HUES6 (cell line): ENCODE measurements around the gene OR4D1.

Source experiments
- H3K27ac ChIP-seq: 2 replicates; pipeline ENCODE4 v1.7.0; 2013; ENCODE audit warnings: low read depth, mild to moderate bottlenecking, low read length, inconsistent platforms
- H3K27me3 ChIP-seq: 2 replicates; pipeline ENCODE4 v1.6.1; 2013; ENCODE audit warnings: low read length; ENCODE audit not compliant: control insufficient read depth, insufficient read depth
- H3K36me3 ChIP-seq: 2 replicates; pipeline ENCODE4 v1.6.1; 2013; ENCODE audit warnings: low read length; ENCODE audit not compliant: control insufficient read depth, insufficient read depth
- H3K4me1 ChIP-seq: 2 replicates; pipeline ENCODE4 v1.6.1; 2013; ENCODE audit warnings: low read length; ENCODE audit not compliant: control insufficient read depth, insufficient read depth
- H3K4me3 ChIP-seq: 2 replicates; pipeline ENCODE4 v1.5.1; 2013; ENCODE audit warnings: low read depth, low read length
- H3K9ac ChIP-seq: one replicate; pipeline ENCODE4 v1.6.1; 2013; ENCODE audit warnings: mild to moderate bottlenecking, low read length
- H3K9me3 ChIP-seq: 2 replicates; pipeline ENCODE4 v1.6.1; 2013; ENCODE audit warnings: low read depth, low read length; ENCODE audit not compliant: control insufficient read depth, insufficient read depth

Gene OR4D1

DNA sequence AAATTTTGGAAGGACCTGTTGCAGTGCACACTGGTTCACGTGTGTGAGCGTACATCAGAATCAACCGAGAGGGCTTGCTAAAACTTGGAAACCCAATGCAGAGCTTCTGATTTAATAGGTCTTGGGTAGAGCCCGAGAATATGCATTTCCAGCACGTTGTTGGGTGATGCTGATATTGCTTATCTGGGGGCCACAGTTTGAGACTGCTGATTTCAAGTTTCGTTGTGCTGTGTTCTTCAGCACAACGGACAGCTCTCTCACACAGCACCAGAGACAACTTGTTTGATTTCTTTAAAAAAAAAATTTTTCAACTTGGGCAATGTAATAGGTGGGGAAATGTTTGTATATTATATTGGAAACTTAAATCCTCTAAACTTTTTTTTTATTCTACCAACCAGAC is 28.0 kb downstream of the OR4D1 start:
- H3K27me3 ChIP-seq = peaks cover 14% of the 10 kb centered on the region; the same call in 1 of the 2 replicates
- H3K9ac ChIP-seq = no peak overlapping the region
- H3K4me3 ChIP-seq = no peak overlapping the region
- no peaks in the 10 kb centered on the region for H3K36me3 ChIP-seq
- H3K4me1 ChIP-seq = no peaks in the 10 kb centered on the region
- no peaks in the 10 kb centered on the region for H3K9me3 ChIP-seq
- no peak overlapping the region for H3K27ac ChIP-seq

DNA sequence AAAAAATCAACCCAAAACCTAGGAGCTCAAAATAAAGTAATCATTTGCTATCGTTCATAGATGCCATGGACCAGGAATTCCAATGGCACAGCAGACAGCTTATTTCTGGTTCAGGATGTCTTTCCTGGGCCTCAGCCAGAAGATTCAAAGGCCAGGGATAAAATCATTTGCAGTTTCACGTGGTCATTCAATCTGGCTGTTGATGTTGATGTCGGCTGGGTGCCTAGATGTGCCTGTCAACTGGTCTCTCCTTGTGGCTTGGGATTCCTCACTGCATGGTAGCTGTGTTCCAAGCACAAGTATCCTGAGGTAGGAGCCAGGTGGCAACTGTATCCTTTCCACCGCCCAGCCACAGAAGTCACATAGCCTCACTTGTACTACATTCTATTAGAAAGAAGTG is 33.6 kb downstream of the OR4D1 start:
- Histone ChIP-seq H3K4me1 (no peaks in the 10 kb centered on the region; the same call in 1 of the 2 replicates), H3K36me3 (no peaks in the 10 kb centered on the region), H3K27me3 (peaks cover 8% of the 10 kb centered on the region; the same call in 1 of the 2 replicates), H3K4me3 (no peak overlapping the region), H3K9me3 (no peaks in the 10 kb centered on the region), H3K9ac (no peak overlapping the region), H3K27ac (no peak overlapping the region)

- Histone ChIP-seq H3K9ac (no peak overlapping the region), H3K4me1 (no peaks in the 10 kb centered on the region; the same call in 1 of the 2 replicates), H3K27me3 (peaks cover 16% of the 10 kb centered on the region; the same call in 1 of the 2 replicates), H3K27ac (no peak overlapping the region), H3K9me3 (no peaks in the 10 kb centered on the region), H3K4me3 (no peak overlapping the region), H3K36me3 (no peaks in the 10 kb centered on the region)
These were observed 35.3 kb downstream of the OR4D1 start for GRCh38 chr17:58183514-58183913.

DNA sequence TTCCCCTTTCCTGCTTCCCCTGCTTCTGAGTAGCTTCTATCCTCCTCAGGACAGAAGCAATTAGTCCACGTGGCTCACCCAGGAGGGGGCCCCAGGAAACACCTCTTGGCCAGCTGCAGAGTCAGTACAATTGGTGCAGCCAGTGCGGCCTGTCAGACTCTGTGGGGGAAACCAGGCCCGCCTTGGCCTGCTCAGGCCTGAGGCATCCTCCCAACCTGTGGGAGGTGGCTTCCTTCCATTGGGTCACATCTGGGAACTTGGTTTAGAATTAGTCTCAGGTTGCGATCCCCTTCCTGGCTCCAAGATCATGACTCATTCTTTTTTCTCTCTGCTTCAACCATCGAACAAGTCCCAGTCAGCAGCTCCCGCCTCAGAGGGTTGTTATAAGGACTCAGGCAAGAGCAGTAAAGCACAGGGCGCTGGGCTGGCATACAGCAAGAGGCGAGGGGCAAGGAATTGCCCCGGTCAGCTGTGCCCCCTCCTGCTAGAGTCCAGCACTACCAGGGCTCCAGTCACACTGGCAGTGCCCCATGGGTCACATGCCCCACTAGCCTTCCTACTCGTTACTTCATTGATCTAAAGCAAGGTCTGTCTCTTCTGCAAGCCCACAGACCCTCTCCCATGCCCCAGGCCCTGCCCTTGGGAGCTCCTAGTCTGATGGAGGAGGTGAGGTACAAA is 36.3 kb downstream of the OR4D1 start:
- Histone ChIP-seq H3K27ac (no peak overlapping the region), H3K9me3 (no peaks in the 10 kb centered on the region), H3K4me1 (no peaks in the 10 kb centered on the region; the same call in 1 of the 2 replicates), H3K9ac (no peak overlapping the region), H3K4me3 (no peak overlapping the region), H3K36me3 (no peaks in the 10 kb centered on the region), H3K27me3 (peaks cover 14% of the 10 kb centered on the region; the same call in 1 of the 2 replicates)

DNA sequence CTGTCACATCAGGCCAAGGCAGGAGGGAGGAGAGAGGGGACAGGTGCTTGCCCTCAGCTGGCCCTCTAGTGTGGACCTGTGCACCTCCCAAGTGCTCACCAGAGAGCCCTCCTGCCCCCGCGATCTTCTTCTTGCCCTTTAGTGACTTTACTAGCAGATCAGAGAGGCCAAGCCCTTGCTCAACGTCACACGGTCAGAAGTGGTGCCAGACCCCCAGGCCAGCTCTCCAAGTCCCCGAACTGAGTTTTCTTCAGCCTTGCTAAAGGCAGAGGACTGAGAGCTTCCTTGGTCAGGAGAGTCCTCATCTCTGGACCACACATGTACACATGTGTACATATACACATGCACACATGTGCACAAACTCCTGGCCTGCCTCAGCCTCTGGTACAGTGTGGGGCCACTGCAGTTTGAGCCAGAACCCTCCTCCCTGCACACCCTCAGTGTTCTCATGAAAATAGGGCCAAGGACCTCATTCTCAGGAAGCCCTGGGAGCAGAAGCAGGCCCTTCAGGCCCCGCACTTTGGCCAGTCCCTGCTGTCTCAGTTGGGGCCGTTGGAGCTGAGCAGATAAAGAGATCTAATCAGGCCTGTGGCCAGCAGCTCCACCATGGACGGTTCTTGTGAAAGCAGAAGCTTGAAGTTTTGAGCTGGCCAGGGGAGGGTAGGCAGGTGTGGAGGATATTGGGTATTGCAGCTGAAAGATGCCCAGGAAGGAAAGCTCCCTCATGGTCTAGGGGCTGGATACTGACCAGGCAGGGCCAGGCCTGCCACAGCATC is 37.0 kb downstream of the OR4D1 start:
- Histone ChIP-seq H3K27ac (no peak overlapping the region), H3K9me3 (no peaks in the 10 kb centered on the region), H3K4me1 (no peaks in the 10 kb centered on the region; the same call in 1 of the 2 replicates), H3K9ac (no peak overlapping the region), H3K4me3 (no peak overlapping the region), H3K27me3 (peaks cover 19% of the 10 kb centered on the region; the same call in 1 of the 2 replicates), H3K36me3 (no peaks in the 10 kb centered on the region)

GRCh38 chr17:58186591-58186990 is 38.4 kb downstream of the OR4D1 start:
- Histone ChIP-seq H3K36me3 (no peaks in the 10 kb centered on the region), H3K9me3 (no peaks in the 10 kb centered on the region)

DNA sequence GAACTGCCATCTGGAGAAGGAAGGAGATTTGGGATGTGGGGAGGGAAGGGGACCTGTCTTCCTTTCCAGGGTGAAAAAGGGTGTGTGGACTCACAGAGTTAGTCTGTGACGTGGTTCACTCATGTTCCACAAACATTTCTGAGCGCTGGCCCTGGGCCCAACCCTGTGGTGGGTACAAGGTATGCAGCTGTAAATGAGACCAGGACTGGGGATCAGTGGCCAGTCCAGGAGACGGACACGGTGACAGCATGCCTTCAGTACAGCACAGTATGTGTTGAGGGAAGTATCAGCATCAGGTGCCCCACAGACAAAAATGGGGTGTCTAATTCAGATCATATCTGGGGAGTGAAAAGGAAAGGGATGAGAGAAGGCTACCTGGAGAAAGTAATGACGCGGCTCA is 38.9 kb downstream of the OR4D1 start:
- no peaks in the 10 kb centered on the region for H3K36me3 ChIP-seq
- H3K27me3 ChIP-seq = peaks cover 19% of the 10 kb centered on the region; the same call in 1 of the 2 replicates
- no peak overlapping the region for H3K4me3 ChIP-seq
- H3K27ac ChIP-seq = no peak overlapping the region
- no peaks in the 10 kb centered on the region for H3K9me3 ChIP-seq
- peaks cover 4% of the 10 kb centered on the region; the same call in 1 of the 2 replicates for H3K4me1 ChIP-seq
- H3K9ac ChIP-seq = no peak overlapping the region

More at GRCh38 chr17:58186591-58186990, 38.4 kb downstream of the OR4D1 start:
- H3K27ac ChIP-seq = no peak overlapping the region
- H3K4me3 ChIP-seq = no peak overlapping the region
- no peak overlapping the region for H3K9ac ChIP-seq
- peaks cover 4% of the 10 kb centered on the region; the same call in 1 of the 2 replicates for H3K4me1 ChIP-seq
- peaks cover 18% of the 10 kb centered on the region; the same call in 1 of the 2 replicates for H3K27me3 ChIP-seq

DNA sequence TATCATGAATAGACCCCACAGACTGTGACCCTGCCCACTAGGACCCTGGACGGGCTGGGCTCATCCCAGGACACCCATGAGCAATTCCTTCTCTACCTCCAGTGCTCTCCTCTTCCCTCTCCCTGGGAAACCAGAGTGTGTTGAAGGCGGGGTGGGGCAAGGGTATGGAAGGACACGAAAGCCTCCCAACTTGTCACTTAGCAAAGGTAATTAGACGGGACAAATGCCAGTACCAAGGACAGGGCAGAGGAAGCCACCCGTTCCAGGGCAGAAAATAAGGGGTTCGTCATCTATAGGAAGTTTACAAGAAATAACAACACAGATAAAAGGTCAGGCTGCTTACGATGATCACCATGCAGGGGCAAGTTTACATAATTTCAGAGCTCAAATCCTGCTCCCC is 39.5 kb downstream of the OR4D1 start:
- H3K27ac ChIP-seq = no peak overlapping the region
- no peaks in the 10 kb centered on the region for H3K36me3 ChIP-seq
- peaks cover 19% of the 10 kb centered on the region; the same call in 1 of the 2 replicates for H3K27me3 ChIP-seq
- H3K4me1 ChIP-seq = peaks cover 4% of the 10 kb centered on the region; the same call in 1 of the 2 replicates
- no peaks in the 10 kb centered on the region for H3K9me3 ChIP-seq
- no peak overlapping the region for H3K4me3 ChIP-seq
- H3K9ac ChIP-seq = no peak overlapping the region

DNA sequence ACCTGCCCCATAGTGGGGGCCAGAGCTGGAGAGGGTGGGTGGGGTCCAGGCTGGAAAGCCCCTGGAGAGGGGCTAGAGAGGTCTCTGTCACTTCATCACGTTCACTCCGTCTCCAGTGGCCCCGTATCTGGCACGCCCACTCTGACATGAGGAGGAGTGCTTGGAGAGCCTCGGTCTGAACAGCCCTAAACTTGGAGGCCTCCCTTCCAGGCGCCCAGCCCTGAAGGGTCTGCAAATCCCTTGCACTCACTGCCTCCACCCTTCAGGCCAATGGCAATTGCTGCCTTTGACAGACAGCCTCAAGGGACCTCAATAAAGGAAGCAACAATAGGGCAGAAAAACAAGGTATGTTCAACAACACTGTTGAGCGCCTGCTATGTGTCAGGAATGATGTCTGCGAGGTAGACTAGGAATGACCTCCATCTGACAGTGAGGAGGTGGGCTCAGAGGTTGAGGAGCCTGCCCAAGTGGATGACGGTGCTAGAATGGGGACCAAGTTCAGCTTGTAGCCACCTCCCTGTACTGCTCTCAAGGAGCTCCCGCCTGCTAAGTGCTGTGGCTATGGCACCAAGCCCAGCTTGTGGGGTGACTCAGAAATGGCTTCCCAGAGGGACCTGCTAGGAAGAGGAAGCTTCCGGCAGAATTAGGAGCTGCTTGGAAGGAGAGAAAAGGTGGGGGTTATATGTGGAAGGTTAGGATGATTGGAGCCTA is 41.4 kb downstream of the OR4D1 start:
- Histone ChIP-seq H3K9me3 (no peaks in the 10 kb centered on the region), H3K27me3 (peaks cover 19% of the 10 kb centered on the region; the same call in 1 of the 2 replicates)

GRCh38 chr17:58191241-58191896 is 43.2 kb downstream of the OR4D1 start:
- Histone ChIP-seq H3K27me3 (peaks cover 23% of the 10 kb centered on the region; the same call in 1 of the 2 replicates), H3K27ac (no peak overlapping the region), H3K36me3 (no peaks in the 10 kb centered on the region), H3K4me1 (peaks cover 4% of the 10 kb centered on the region; the same call in 1 of the 2 replicates), H3K9ac (no peak overlapping the region), H3K9me3 (no peaks in the 10 kb centered on the region), H3K4me3 (no peak overlapping the region)

More for the DNA sequence above, 41.4 kb downstream of the OR4D1 start:
- Histone ChIP-seq H3K9ac (no peak overlapping the region), H3K4me3 (no peak overlapping the region), H3K36me3 (no peaks in the 10 kb centered on the region), H3K4me1 (peaks cover 4% of the 10 kb centered on the region; the same call in 1 of the 2 replicates), H3K27ac (no peak overlapping the region)
